SK-N-SH treated with all-trans-retinoic acid at 6 μM for 48 hours (cell line): ENCODE measurements around the gene ABLIM1.

Experiments
- ESRRG ChIP-seq: fragments of 250-450 bp; sonication (Bioruptor Pico); IDR thresholded peaks from 2 replicates; pipeline ENCODE4 v1.6.1; 2021; ENCODE audit warnings: mild to moderate bottlenecking
- GLIS3 ChIP-seq: fragments of 250-450 bp; sonication (Bioruptor Pico); IDR thresholded peaks from 2 replicates; pipeline ENCODE4 v1.5.0; 2020; ENCODE audit warnings: mild to moderate bottlenecking, moderate library complexity
- ISL1 ChIP-seq: fragments of 250-450 bp; sonication (Bioruptor Pico); IDR thresholded peaks from 2 replicates; pipeline ENCODE4 v2.1.2; 2022; ENCODE audit warnings: mild to moderate bottlenecking, moderate library complexity
- PPARA ChIP-seq: fragments of 250-450 bp; sonication (Bioruptor Pico); IDR thresholded peaks from 2 replicates; pipeline ENCODE4 v1.5.0; 2020; ENCODE audit warnings: mild to moderate bottlenecking, borderline replicate concordance
- RARB ChIP-seq: fragments of 250-450 bp; sonication (Bioruptor Pico); IDR thresholded peaks from 2 replicates; pipeline ENCODE4 v1.8.0; 2021; ENCODE audit warnings: mild to moderate bottlenecking, moderate library complexity
- ZFP30 ChIP-seq: fragments of 450-650 bp; formaldehyde crosslinking; IDR thresholded peaks from 2 replicates; pipeline ENCODE4 v1.5.0; 2022; ENCODE audit warnings: mild to moderate bottlenecking, moderate library complexity
- ZNF70 ChIP-seq: fragments of 450-650 bp; formaldehyde crosslinking; IDR thresholded peaks from 2 replicates; pipeline ENCODE4 v1.5.0; 2020; ENCODE audit warnings: mild to moderate bottlenecking, moderate library complexity
- TF ChIP-seq, protein P1 (sequence below): fragments of 250-450 bp; sonication (Bioruptor Pico); IDR thresholded peaks from 2 replicates; pipeline ENCODE4 v1.5.1; 2020; ENCODE audit warnings: low read depth, mild to moderate bottlenecking, moderate library complexity

GRCh38 chr10:114624951-114625780 is 32.9 kb downstream of the ABLIM1 start:
- TF ChIP-seq ZFP30 (CRISPR knock-in tag) (no peak), ESRRG (no peak), GLIS3 (CRISPR knock-in tag) (no peak), ZNF70 (CRISPR knock-in tag) (no peak), RARB (CRISPR knock-in tag) (no peak), PPARA (no peak), ISL1 (CRISPR knock-in tag) (no peak)
- TF ChIP-seq, protein P1, sequence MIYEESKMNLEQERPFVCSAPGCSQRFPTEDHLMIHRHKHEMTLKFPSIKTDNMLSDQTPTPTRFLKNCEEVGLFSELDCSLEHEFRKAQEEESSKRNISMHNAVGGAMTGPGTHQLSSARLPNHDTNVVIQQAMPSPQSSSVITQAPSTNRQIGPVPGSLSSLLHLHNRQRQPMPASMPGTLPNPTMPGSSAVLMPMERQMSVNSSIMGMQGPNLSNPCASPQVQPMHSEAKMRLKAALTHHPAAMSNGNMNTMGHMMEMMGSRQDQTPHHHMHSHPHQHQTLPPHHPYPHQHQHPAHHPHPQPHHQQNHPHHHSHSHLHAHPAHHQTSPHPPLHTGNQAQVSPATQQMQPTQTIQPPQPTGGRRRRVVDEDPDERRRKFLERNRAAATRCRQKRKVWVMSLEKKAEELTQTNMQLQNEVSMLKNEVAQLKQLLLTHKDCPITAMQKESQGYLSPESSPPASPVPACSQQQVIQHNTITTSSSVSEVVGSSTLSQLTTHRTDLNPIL (CRISPR knock-in tag): no peak
